Measurements from ENCODE around the gene ZYG11A.
"Not testable (repeated sequence)": the region's sequence is repeated elsewhere in the genome, so short reads cannot be mapped to it uniquely, and the experiment has no call there.

The ZYG11A gene

DNA sequence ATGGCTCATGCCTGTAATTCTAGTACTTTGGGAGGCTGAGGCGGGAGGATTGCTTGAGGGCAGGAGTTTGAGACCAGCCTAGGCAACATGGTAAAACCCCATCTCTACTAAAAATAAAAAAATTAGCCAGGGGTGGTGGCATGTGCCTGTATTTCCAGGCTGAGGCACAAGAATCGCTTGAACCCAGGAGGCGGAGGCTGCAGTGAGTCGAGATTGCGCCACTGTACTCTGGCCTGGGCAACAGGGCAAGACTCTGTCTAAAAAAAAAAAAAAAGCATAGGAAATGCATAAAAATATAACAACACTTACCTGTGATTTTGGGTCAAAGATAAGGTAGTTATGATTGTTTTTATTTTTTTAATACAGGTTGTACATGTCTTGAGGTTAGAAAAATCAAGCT lies 21.7 kb upstream of the ZYG11A start:
- POLR2A ChIA-PET; H3K4me3 ChIP-seq (ENCODE audit: low read depth, low read length); H3K9me3 ChIP-seq (ENCODE audit: control insufficient read depth, insufficient read depth, low read depth, low read length); H3K4me1 ChIP-seq (ENCODE audit: control insufficient read depth, insufficient read depth, low read length); CTCF ChIA-PET; H3K27ac ChIP-seq (ENCODE audit: extremely low read depth, low read depth, low read length): not testable (repeated sequence)
- H3K36me3 ChIP-seq (ENCODE audit: control insufficient read depth in 2 of 2, insufficient read depth in 1 of 2, low read length in 2 of 2) = peaks cover 20 to 42% of the 10 kb centered on the region in 2 experiments; a peak in 2 of 3 replicates

DNA sequence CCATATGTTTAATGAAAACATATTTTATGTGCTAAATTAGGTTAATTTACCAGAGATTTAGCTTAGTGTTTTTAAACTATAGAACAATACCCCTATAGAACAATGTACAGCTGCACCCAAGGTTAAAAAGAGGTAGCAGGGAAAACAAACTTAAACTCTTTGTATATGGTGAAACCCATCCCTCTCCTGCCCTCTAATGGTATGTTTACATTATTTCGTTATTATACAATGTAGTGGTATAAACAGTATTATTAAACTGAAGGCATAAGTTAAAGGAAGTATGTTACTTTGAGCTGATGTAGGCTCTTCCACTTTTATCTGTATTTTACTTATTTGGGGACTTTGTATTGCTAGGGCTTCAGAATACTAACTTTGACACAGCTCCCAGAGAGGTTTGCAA lies 16.7 kb upstream of the ZYG11A start:
- peaks cover under 1 to 15% of the 10 kb centered on the region in 2 experiments; a peak in 1 of 3 replicates for H3K36me3 ChIP-seq (ENCODE audit: control insufficient read depth in 2 of 2, insufficient read depth in 1 of 2, low read length in 2 of 2)
- no peaks in the 10 kb centered on the region for H3K4me1 ChIP-seq (ENCODE audit: control insufficient read depth, insufficient read depth, low read length)
- H3K9me3 ChIP-seq (ENCODE audit: control insufficient read depth, insufficient read depth, low read depth, low read length) = no peaks in the 10 kb centered on the region
- no peak overlapping the region for H3K27ac ChIP-seq (ENCODE audit: extremely low read depth, low read depth, low read length)
- CTCF ChIA-PET = interaction anchor here (0.6 to 1.7 kb wide), 16 partner anchors 9 to 410 kb away, joined by 3 to 7 read pairs (median 3); no protein-coding TSS in a partner anchor
- H3K4me3 ChIP-seq (ENCODE audit: low read depth, low read length) = no peak overlapping the region
- POLR2A ChIA-PET = interaction anchor here (1.1 to 1.9 kb wide), 2 partner anchors 17 to 51 kb away, joined by 5 to 7 read pairs; partner anchors contain the start of gene ZYG11A
- peak; percentile 41 for TF ChIP-seq ZNF654 (tag by site-specific recombination; IDR thresholded peaks at IDR 0.05; ENCODE audit: low read depth)
- TF ChIP-seq ZBTB7A (tag by site-specific recombination; IDR thresholded peaks at IDR 0.05; ENCODE audit: low read depth) = no peak
- no peak for TF ChIP-seq BCL11B (tag by site-specific recombination; IDR thresholded peaks at IDR 0.05; ENCODE audit: low read depth)
- no peak for TF ChIP-seq ZFP3 (tag by site-specific recombination; IDR thresholded peaks at IDR 0.05; ENCODE audit: low read depth)
- TF ChIP-seq, protein P1, sequence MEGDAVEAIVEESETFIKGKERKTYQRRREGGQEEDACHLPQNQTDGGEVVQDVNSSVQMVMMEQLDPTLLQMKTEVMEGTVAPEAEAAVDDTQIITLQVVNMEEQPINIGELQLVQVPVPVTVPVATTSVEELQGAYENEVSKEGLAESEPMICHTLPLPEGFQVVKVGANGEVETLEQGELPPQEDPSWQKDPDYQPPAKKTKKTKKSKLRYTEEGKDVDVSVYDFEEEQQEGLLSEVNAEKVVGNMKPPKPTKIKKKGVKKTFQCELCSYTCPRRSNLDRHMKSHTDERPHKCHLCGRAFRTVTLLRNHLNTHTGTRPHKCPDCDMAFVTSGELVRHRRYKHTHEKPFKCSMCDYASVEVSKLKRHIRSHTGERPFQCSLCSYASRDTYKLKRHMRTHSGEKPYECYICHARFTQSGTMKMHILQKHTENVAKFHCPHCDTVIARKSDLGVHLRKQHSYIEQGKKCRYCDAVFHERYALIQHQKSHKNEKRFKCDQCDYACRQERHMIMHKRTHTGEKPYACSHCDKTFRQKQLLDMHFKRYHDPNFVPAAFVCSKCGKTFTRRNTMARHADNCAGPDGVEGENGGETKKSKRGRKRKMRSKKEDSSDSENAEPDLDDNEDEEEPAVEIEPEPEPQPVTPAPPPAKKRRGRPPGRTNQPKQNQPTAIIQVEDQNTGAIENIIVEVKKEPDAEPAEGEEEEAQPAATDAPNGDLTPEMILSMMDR (tag by site-specific recombination; IDR thresholded peaks at IDR 0.05) = no peak
- TF ChIP-seq ZSCAN30 (tag by site-specific recombination; IDR thresholded peaks at IDR 0.05) = 0 out of 2 replicates have a peak, but pooled peaks have one; percentile 23
- TF ChIP-seq ZNF423 (tag by site-specific recombination; IDR thresholded peaks at IDR 0.05) = no peak

DNA sequence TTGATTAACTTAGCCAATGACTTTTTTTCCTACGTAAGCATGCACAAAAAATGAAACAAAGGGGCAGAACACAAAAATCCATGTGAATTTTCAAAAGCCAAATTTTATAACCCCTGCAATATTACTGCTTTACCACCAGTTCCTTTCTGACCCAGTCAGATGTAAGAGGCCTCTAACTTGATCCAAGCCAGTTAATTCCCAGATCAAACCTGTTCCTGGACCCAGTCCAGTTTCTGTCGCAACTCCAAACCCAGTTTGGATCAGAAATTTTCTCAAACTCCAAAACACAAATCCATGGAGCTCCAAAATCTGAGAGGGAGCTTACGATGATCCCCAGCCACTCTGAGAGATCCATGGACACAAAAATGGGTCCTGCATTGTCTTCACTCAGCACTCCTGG lies 7.8 kb upstream of the ZYG11A start:
- POLR2A ChIA-PET = no interaction called here

More for the DNA sequence above, 7.8 kb upstream of the ZYG11A start:
- no peaks in the 10 kb centered on the region for H3K9me3 ChIP-seq (ENCODE audit: control insufficient read depth, insufficient read depth, low read depth, low read length)
- no peak overlapping the region for H3K27ac ChIP-seq (ENCODE audit: extremely low read depth, low read depth, low read length)
- no peaks in the 10 kb centered on the region for H3K4me1 ChIP-seq (ENCODE audit: control insufficient read depth, insufficient read depth, low read length)
- no peak overlapping the region for H3K4me3 ChIP-seq (ENCODE audit: low read depth, low read length)
- CTCF ChIA-PET = no interaction called here
- no peaks in the 10 kb centered on the region for H3K36me3 ChIP-seq (ENCODE audit: control insufficient read depth in 2 of 2, insufficient read depth in 1 of 2, low read length in 2 of 2)
- TF ChIP-seq KLF16 (tag by site-specific recombination; IDR thresholded peaks at IDR 0.05) (no peak), ZIC2 (tag by site-specific recombination; IDR thresholded peaks at IDR 0.05) (no peak), ZNF548 (tag by site-specific recombination; IDR thresholded peaks at IDR 0.05) (no peak), ZNF792 (tag by site-specific recombination; IDR thresholded peaks at IDR 0.05) (no peak), ZNF791 (tag by site-specific recombination; IDR thresholded peaks at IDR 0.05) (no peak), ZNF423 (tag by site-specific recombination; IDR thresholded peaks at IDR 0.05) (no peak), ZNF37A (tag by site-specific recombination; IDR thresholded peaks at IDR 0.05) (no peak), ZNF433 (tag by site-specific recombination; IDR thresholded peaks at IDR 0.05; ENCODE audit: low read depth) (no peak), ZBTB17 (tag by site-specific recombination; IDR thresholded peaks at IDR 0.05) (no peak)
- TF ChIP-seq, protein P2, sequence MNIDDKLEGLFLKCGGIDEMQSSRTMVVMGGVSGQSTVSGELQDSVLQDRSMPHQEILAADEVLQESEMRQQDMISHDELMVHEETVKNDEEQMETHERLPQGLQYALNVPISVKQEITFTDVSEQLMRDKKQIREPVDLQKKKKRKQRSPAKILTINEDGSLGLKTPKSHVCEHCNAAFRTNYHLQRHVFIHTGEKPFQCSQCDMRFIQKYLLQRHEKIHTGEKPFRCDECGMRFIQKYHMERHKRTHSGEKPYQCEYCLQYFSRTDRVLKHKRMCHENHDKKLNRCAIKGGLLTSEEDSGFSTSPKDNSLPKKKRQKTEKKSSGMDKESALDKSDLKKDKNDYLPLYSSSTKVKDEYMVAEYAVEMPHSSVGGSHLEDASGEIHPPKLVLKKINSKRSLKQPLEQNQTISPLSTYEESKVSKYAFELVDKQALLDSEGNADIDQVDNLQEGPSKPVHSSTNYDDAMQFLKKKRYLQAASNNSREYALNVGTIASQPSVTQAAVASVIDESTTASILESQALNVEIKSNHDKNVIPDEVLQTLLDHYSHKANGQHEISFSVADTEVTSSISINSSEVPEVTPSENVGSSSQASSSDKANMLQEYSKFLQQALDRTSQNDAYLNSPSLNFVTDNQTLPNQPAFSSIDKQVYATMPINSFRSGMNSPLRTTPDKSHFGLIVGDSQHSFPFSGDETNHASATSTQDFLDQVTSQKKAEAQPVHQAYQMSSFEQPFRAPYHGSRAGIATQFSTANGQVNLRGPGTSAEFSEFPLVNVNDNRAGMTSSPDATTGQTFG (tag by site-specific recombination; IDR thresholded peaks at IDR 0.05; ENCODE audit: borderline replicate concordance) = no peak
- TF ChIP-seq, protein P3, sequence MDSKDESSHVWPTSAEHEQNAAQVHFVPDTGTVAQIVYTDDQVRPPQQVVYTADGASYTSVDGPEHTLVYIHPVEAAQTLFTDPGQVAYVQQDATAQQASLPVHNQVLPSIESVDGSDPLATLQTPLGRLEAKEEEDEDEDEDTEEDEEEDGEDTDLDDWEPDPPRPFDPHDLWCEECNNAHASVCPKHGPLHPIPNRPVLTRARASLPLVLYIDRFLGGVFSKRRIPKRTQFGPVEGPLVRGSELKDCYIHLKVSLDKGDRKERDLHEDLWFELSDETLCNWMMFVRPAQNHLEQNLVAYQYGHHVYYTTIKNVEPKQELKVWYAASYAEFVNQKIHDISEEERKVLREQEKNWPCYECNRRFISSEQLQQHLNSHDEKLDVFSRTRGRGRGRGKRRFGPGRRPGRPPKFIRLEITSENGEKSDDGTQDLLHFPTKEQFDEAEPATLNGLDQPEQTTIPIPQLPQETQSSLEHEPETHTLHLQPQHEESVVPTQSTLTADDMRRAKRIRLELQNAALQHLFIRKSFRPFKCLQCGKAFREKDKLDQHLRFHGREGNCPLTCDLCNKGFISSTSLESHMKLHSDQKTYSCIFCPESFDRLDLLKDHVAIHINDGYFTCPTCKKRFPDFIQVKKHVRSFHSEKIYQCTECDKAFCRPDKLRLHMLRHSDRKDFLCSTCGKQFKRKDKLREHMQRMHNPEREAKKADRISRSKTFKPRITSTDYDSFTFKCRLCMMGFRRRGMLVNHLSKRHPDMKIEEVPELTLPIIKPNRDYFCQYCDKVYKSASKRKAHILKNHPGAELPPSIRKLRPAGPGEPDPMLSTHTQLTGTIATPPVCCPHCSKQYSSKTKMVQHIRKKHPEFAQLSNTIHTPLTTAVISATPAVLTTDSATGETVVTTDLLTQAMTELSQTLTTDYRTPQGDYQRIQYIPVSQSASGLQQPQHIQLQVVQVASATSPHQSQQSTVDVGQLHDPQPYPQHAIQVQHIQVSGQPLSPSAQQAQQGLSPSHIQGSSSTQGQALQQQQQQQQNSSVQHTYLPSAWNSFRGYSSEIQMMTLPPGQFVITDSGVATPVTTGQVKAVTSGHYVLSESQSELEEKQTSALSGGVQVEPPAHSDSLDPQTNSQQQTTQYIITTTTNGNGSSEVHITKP (tag by site-specific recombination; IDR thresholded peaks at IDR 0.05) = no peak
